ENCODE data around the gene TNS1.

DNA sequence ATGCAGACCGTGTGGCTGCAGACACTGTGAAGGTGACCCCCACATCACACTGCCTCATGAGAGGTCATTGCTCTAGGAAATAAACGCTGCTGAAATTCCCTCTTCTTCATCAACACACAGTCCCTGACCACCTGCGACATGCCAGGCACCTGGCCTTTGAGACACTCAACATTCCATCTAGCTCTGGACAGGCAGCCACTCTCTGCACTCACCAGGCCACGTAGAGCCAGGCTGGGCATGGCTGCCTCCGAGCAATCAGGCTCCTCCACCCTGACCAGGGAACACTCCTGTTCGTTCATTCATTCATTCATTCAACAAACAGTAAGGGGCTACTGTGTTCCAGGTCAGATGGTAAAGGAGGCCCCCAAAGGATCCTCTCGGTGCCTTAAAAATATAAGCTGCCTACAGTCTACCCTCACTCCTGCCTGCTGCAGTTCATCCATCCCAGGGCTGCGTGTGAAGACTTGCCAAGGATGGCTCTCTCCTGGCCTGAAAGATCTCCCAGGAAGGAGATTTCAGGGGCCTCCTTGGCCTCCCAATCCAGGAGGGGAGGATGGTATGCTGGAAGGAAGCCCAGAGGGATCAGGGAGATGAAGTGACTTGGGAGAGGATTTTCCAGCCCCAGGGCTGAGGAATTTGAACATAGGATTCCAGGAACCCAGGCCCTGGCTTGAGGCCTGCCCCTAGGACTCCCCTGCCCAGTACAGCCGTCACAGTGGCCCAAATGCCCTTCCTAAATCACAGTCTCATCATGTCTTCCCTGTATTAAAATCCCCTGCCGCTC, 66.7 kb downstream of the TNS1 start:
- TF ChIP-seq, protein P1, sequence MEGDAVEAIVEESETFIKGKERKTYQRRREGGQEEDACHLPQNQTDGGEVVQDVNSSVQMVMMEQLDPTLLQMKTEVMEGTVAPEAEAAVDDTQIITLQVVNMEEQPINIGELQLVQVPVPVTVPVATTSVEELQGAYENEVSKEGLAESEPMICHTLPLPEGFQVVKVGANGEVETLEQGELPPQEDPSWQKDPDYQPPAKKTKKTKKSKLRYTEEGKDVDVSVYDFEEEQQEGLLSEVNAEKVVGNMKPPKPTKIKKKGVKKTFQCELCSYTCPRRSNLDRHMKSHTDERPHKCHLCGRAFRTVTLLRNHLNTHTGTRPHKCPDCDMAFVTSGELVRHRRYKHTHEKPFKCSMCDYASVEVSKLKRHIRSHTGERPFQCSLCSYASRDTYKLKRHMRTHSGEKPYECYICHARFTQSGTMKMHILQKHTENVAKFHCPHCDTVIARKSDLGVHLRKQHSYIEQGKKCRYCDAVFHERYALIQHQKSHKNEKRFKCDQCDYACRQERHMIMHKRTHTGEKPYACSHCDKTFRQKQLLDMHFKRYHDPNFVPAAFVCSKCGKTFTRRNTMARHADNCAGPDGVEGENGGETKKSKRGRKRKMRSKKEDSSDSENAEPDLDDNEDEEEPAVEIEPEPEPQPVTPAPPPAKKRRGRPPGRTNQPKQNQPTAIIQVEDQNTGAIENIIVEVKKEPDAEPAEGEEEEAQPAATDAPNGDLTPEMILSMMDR (IDR thresholded peaks at IDR 0.05), result no peak
- no peak for TF ChIP-seq POLR2AphosphoS5 (IDR thresholded peaks at IDR 0.05; ENCODE audit: low read depth, low read length)
- TF ChIP-seq, protein P2, sequence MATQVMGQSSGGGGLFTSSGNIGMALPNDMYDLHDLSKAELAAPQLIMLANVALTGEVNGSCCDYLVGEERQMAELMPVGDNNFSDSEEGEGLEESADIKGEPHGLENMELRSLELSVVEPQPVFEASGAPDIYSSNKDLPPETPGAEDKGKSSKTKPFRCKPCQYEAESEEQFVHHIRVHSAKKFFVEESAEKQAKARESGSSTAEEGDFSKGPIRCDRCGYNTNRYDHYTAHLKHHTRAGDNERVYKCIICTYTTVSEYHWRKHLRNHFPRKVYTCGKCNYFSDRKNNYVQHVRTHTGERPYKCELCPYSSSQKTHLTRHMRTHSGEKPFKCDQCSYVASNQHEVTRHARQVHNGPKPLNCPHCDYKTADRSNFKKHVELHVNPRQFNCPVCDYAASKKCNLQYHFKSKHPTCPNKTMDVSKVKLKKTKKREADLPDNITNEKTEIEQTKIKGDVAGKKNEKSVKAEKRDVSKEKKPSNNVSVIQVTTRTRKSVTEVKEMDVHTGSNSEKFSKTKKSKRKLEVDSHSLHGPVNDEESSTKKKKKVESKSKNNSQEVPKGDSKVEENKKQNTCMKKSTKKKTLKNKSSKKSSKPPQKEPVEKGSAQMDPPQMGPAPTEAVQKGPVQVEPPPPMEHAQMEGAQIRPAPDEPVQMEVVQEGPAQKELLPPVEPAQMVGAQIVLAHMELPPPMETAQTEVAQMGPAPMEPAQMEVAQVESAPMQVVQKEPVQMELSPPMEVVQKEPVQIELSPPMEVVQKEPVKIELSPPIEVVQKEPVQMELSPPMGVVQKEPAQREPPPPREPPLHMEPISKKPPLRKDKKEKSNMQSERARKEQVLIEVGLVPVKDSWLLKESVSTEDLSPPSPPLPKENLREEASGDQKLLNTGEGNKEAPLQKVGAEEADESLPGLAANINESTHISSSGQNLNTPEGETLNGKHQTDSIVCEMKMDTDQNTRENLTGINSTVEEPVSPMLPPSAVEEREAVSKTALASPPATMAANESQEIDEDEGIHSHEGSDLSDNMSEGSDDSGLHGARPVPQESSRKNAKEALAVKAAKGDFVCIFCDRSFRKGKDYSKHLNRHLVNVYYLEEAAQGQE (IDR thresholded peaks at IDR 0.05; ENCODE audit: insufficient read depth in 1 of 2, low read depth in 2 of 2, low read length in 1 of 2), result no peak
- TF ChIP-seq TCF7L2 (IDR thresholded peaks at IDR 0.05; ENCODE audit: low read depth, low read length), result no peak
- TF ChIP-seq SIN3A (IDR thresholded peaks at IDR 0.05; ENCODE audit: borderline replicate concordance, insufficient read depth, low read depth, low read length), result no peak

Measured in Panc1 (cell line).